SK-N-SH treated with all-trans-retinoic acid at 6 μM for 48 hours (cell line): ENCODE measurements around the gene L1TD1.

ENCODE experiments used
- GLIS3 ChIP-seq: fragments of 250-450 bp; sonication (Bioruptor Pico); IDR thresholded peaks from 2 replicates; pipeline ENCODE4 v1.5.0; 2020; ENCODE audit warnings: mild to moderate bottlenecking, moderate library complexity
- TCF4 ChIP-seq: fragments of 250-450 bp; sonication (Bioruptor Pico); IDR thresholded peaks from 2 replicates; pipeline ENCODE4 v1.8.0; 2021; ENCODE audit warnings: mild to moderate bottlenecking, moderate library complexity, borderline replicate concordance

DNA sequence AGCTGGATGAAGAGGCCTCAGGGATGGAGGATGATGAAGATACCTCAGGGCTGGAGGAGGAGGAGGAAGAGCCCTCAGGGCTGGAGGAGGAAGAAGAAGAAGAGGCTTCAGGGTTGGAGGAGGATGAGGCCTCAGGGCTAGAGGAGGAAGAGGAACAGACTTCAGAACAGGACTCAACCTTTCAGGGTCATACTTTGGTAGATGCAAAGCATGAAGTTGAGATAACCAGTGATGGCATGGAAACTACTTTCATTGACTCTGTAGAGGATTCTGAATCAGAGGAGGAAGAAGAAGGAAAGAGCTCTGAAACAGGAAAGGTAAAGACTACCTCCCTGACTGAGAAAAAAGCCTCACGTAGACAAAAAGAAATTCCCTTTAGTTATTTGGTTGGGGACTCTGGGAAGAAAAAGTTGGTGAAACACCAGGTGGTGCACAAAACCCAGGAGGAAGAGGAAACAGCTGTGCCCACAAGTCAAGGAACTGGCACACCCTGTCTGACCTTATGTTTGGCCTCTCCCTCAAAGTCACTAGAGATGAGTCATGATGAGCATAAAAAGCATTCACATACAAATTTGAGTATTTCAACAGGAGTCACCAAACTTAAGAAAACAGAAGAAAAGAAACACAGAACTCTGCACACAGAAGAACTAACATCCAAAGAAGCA lies 15.4 kb downstream of the L1TD1 start:
- TF ChIP-seq GLIS3 (CRISPR knock-in tag) (no peak), TCF4 (CRISPR knock-in tag) (no peak)
